CD4-positive, alpha-beta T cell (primary cell): ENCODE results near the gene C2CD4C. TPM values are rescaled to one million over a fixed set of nuclear protein-coding genes. Genes with fewer than 3 reads are reported as not detected.

Experiments used
- ATAC-seq: fragments of 200-7000 bp; cut with Tn5 transposase; one replicate; pipeline ENCODE4 v1.10.0; 2022; ENCODE audit warnings: mild to moderate bottlenecking; ENCODE audit not compliant: poor library complexity
- CTCF ChIA-PET: fragments of 350-600 bp; sonication (Branson Sonifier 250); formaldehyde crosslinking; loops from one replicate; lab custom pipeline; 2021; ENCODE audit warnings: antibody characterized with exemption, inconsistent platforms; lab: Charles Lee
- POLR2A ChIA-PET: fragments of 350-600 bp; sonication (Branson Sonifier 250); formaldehyde crosslinking; loops from one replicate; lab custom pipeline; 2021; ENCODE audit warnings: antibody characterized with exemption, inconsistent platforms; lab: Charles Lee
- DNase-seq, 14 experiments: peaks; one replicate each; pipeline ENCODE4 v3.0.0-alpha.2; 2013 to 2020; ENCODE audit warnings: mixed read lengths in 2 of 14
- H3K27ac ChIP-seq, 2 donors: one replicate each; pipeline versions ENCODE4 v1.5.1 to v1.7.0; 2013; ENCODE audit warnings: low read length in 2 of 2, low read depth in 1 of 2, mild to moderate bottlenecking in 1 of 2
- H3K27me3 ChIP-seq, 2 experiments: 1 replicate in 1 of 2; 2 replicates in 1 of 2; pipeline versions ENCODE4 v1.6.1 to v1.7.0; 2013; ENCODE audit warnings: low read length in 2 of 2, control low read depth in 1 of 2, mild to moderate bottlenecking in 1 of 2, moderate library complexity in 1 of 2; ENCODE audit not compliant: insufficient read depth in 2 of 2, control insufficient read depth in 1 of 2
- H3K36me3 ChIP-seq: one replicate; pipeline ENCODE4 v1.6.1; 2013; ENCODE audit warnings: low read length, control low read depth; ENCODE audit not compliant: insufficient read depth
- H3K4me1 ChIP-seq: one replicate; pipeline ENCODE4 v1.6.1; 2013; ENCODE audit warnings: low read length, control low read depth; ENCODE audit not compliant: insufficient read depth
- H3K4me3 ChIP-seq: one replicate; pipeline ENCODE4 v1.5.1; 2013; ENCODE audit warnings: mild to moderate bottlenecking, low read length, moderate library complexity
- H3K9me3 ChIP-seq, 2 experiments: 1 replicate in 1 of 2; 2 replicates in 1 of 2; pipeline versions ENCODE4 v1.6.1 to v1.7.0; 2013; ENCODE audit warnings: low read length in 2 of 2, mild to moderate bottlenecking in 2 of 2, control low read depth in 1 of 2, moderate library complexity in 1 of 2; ENCODE audit not compliant: control insufficient read depth in 1 of 2, insufficient read depth in 1 of 2
- H3K27ac Mint-ChIP-seq: one replicate; pipeline ENCODE4 v1.8.0; 2020; ENCODE audit warnings: mixed read lengths
- H3K27me3 Mint-ChIP-seq: one replicate; pipeline ENCODE4 v1.8.0; 2021; ENCODE audit warnings: mixed read lengths
- H3K36me3 Mint-ChIP-seq: one replicate; pipeline ENCODE4 v1.8.0; 2021; ENCODE audit warnings: low read depth, mixed read lengths
- H3K4me1 Mint-ChIP-seq: one replicate; pipeline ENCODE4 v1.8.0; 2021; ENCODE audit warnings: low read depth, mixed read lengths
- H3K4me3 Mint-ChIP-seq: one replicate; pipeline ENCODE4 v1.8.0; 2020; ENCODE audit warnings: mild to moderate bottlenecking, mixed read lengths
- H3K9me3 Mint-ChIP-seq: one replicate; pipeline ENCODE4 v1.8.0; 2020; ENCODE audit warnings: mixed read lengths
- intact Hi-C, 2 experiments: fragments of 100-400 bp; cut with DNase I in 1 of 2; cut with micrococcal nuclease in 1 of 2; formaldehyde crosslinking; loops; one replicate each; pipeline versions ENCODE4 v1.15.1 to v1.9.0; 2023 to 2025; cut with DNase I, micrococcal nuclease
- total RNA-seq, 174 experiments: library from RNA in 2 of 174; stranded (reverse) in 2 of 174; gene quantifications; one replicate each; pipeline ENCODE4 v1.2.3 and lab custom pipeline; 2021 to 2026
- TF ChIP-seq, protein P1 (sequence below): fragments of 200-600 bp; IDR thresholded peaks from one replicate; pipeline ENCODE4 v1.8.0; 2022; ENCODE audit warnings: antibody characterized with exemption, mild to moderate bottlenecking

Gene C2CD4C
- total RNA-seq, 2 experiments from 2014 or later, result not detected

GRCh38 chr19:379796-380195 is 29.2 kb downstream of the C2CD4C start:
- DNase-seq (no peak), ATAC-seq (no peak)
- Histone ChIP-seq H3K36me3 (no peaks in the 10 kb centered on the region), H3K4me1 (peaks cover 20% of the 10 kb centered on the region), H3K9me3 (peaks cover 0 to 21% of the 10 kb centered on the region in 2 experiments), H3K27me3 (peaks cover 12 to 20% of the 10 kb centered on the region in 2 experiments), H3K4me3 (no peak overlapping the region), H3K27ac (no peak overlapping the region)
- H3K27me3 Mint-ChIP-seq, result peaks cover 46% of the 10 kb centered on the region
- H3K4me3 Mint-ChIP-seq, result no peak overlapping the region
- TF ChIP-seq, protein P1, sequence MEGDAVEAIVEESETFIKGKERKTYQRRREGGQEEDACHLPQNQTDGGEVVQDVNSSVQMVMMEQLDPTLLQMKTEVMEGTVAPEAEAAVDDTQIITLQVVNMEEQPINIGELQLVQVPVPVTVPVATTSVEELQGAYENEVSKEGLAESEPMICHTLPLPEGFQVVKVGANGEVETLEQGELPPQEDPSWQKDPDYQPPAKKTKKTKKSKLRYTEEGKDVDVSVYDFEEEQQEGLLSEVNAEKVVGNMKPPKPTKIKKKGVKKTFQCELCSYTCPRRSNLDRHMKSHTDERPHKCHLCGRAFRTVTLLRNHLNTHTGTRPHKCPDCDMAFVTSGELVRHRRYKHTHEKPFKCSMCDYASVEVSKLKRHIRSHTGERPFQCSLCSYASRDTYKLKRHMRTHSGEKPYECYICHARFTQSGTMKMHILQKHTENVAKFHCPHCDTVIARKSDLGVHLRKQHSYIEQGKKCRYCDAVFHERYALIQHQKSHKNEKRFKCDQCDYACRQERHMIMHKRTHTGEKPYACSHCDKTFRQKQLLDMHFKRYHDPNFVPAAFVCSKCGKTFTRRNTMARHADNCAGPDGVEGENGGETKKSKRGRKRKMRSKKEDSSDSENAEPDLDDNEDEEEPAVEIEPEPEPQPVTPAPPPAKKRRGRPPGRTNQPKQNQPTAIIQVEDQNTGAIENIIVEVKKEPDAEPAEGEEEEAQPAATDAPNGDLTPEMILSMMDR, result no peak
- CTCF ChIA-PET, result no interaction called here
- no peak overlapping the region for H3K27ac Mint-ChIP-seq
- no peaks in the 10 kb centered on the region for H3K36me3 Mint-ChIP-seq
- intact Hi-C loops, result no loop called here
- H3K4me1 Mint-ChIP-seq, result peaks cover 13% of the 10 kb centered on the region
- POLR2A ChIA-PET, result no interaction called here
- H3K9me3 Mint-ChIP-seq, result no peaks in the 10 kb centered on the region

- POLR2A ChIA-PET, result no interaction called here
Measured at GRCh38 chr19:378706-379105, 30.2 kb downstream of the C2CD4C start.

GRCh38 chr19:377801-378581 is 31.0 kb downstream of the C2CD4C start:
- Histone ChIP-seq H3K36me3 (no peaks in the 10 kb centered on the region), H3K9me3 (peaks cover 0 to 7% of the 10 kb centered on the region in 2 experiments), H3K4me1 (peaks cover 6% of the 10 kb centered on the region), H3K4me3 (no peak overlapping the region), H3K27me3 (peaks cover 3 to 5% of the 10 kb centered on the region in 2 experiments), H3K27ac (no peak overlapping the region)
- no peak overlapping the region for H3K27ac Mint-ChIP-seq
- no peaks in the 10 kb centered on the region for H3K36me3 Mint-ChIP-seq
- no peak for ATAC-seq
- no peaks in the 10 kb centered on the region for H3K9me3 Mint-ChIP-seq
- H3K4me3 Mint-ChIP-seq, result no peak overlapping the region
- POLR2A ChIA-PET, result no interaction called here
- peaks cover 36% of the 10 kb centered on the region for H3K27me3 Mint-ChIP-seq
- DNase-seq, result no peak
- CTCF ChIA-PET, result no interaction called here
- TF ChIP-seq, protein P1, result no peak
- intact Hi-C loops, result no loop called here
- peaks cover 5% of the 10 kb centered on the region for H3K4me1 Mint-ChIP-seq

More at GRCh38 chr19:378706-379105, 30.2 kb downstream of the C2CD4C start:
- Mint-ChIP-seq H3K4me1 (peaks cover 11% of the 10 kb centered on the region), H3K4me3 (no peak overlapping the region), H3K9me3 (no peaks in the 10 kb centered on the region), H3K36me3 (no peaks in the 10 kb centered on the region), H3K27me3 (peaks cover 36% of the 10 kb centered on the region), H3K27ac (no peak overlapping the region)
- Histone ChIP-seq H3K36me3 (no peaks in the 10 kb centered on the region), H3K27ac (no peak overlapping the region), H3K27me3 (peaks cover 6 to 10% of the 10 kb centered on the region in 2 experiments), H3K4me3 (no peak overlapping the region), H3K9me3 (peaks cover 0 to 13% of the 10 kb centered on the region in 2 experiments), H3K4me1 (peaks cover 13% of the 10 kb centered on the region)
- TF ChIP-seq, protein P1, result no peak
- DNase-seq (no peak), ATAC-seq (no peak)
- intact Hi-C loops, result no loop called here
- CTCF ChIA-PET, result no interaction called here
